ENCODE measurements around the gene SLC19A1.

SLC19A1 gene

GRCh38 chr21:45487891-45488600 is 54.2 kb downstream of the SLC19A1 start:
- peaks cover 3% of the 10 kb centered on the region for H3K4me1 Mint-ChIP-seq
- H3K27ac Mint-ChIP-seq: no peak overlapping the region
- DNase-seq (no peak), ATAC-seq (no peak)
- H3K27me3 Mint-ChIP-seq: no peaks in the 10 kb centered on the region
- no peaks in the 10 kb centered on the region for H3K36me3 Mint-ChIP-seq (ENCODE audit: low read depth)
- no peaks in the 10 kb centered on the region for H3K9me3 Mint-ChIP-seq
- no peak overlapping the region for H3K4me3 Mint-ChIP-seq

GRCh38 chr21:45487161-45487806 is 55.0 kb downstream of the SLC19A1 start:
- Mint-ChIP-seq H3K9me3 (no peaks in the 10 kb centered on the region), H3K36me3 (ENCODE audit: low read depth) (no peaks in the 10 kb centered on the region), H3K4me3 (no peak overlapping the region)

GRCh38 chr21:45486443-45487160 is 55.6 kb downstream of the SLC19A1 start:
- H3K27ac Mint-ChIP-seq: no peak overlapping the region
- H3K9me3 Mint-ChIP-seq: no peaks in the 10 kb centered on the region
- no peaks in the 10 kb centered on the region for H3K27me3 Mint-ChIP-seq
- H3K36me3 Mint-ChIP-seq (ENCODE audit: low read depth): no peaks in the 10 kb centered on the region
- DNase-seq (no peak), ATAC-seq (no peak)
- H3K4me1 Mint-ChIP-seq: peaks cover 12% of the 10 kb centered on the region
- H3K4me3 Mint-ChIP-seq: no peak overlapping the region

More at GRCh38 chr21:45487161-45487806, 55.0 kb downstream of the SLC19A1 start:
- no peak for ATAC-seq
- peaks cover 9% of the 10 kb centered on the region for H3K4me1 Mint-ChIP-seq
- H3K27me3 Mint-ChIP-seq: no peaks in the 10 kb centered on the region
- no peak overlapping the region for H3K27ac Mint-ChIP-seq
- no peak for DNase-seq

GRCh38 chr21:45485686-45486442 is 56.4 kb downstream of the SLC19A1 start:
- ATAC-seq (no peak), DNase-seq (no peak)
- Mint-ChIP-seq H3K27ac (no peak overlapping the region), H3K4me1 (peaks cover 12% of the 10 kb centered on the region), H3K9me3 (no peaks in the 10 kb centered on the region), H3K36me3 (ENCODE audit: low read depth) (no peaks in the 10 kb centered on the region), H3K4me3 (no peak overlapping the region), H3K27me3 (no peaks in the 10 kb centered on the region)

- no peaks in the 10 kb centered on the region for H3K27me3 Mint-ChIP-seq
- H3K4me1 Mint-ChIP-seq: peaks cover 18% of the 10 kb centered on the region
- peak overlapping the region; percentile 25 for H3K27ac Mint-ChIP-seq
- DNase-seq (no peak), ATAC-seq (no peak)
- H3K4me3 Mint-ChIP-seq: no peak overlapping the region
- no peaks in the 10 kb centered on the region for H3K36me3 Mint-ChIP-seq (ENCODE audit: low read depth)
- H3K9me3 Mint-ChIP-seq: no peaks in the 10 kb centered on the region
Measured at GRCh38 chr21:45484318-45484717, 57.9 kb downstream of the SLC19A1 start.

GRCh38 chr21:45482899-45483821 is 59.1 kb downstream of the SLC19A1 start:
- H3K27ac Mint-ChIP-seq: peak overlapping the region; percentile 60
- no peaks in the 10 kb centered on the region for H3K36me3 Mint-ChIP-seq (ENCODE audit: low read depth)
- peaks cover 30% of the 10 kb centered on the region for H3K4me1 Mint-ChIP-seq
- no peaks in the 10 kb centered on the region for H3K27me3 Mint-ChIP-seq
- H3K4me3 Mint-ChIP-seq: peak overlapping the region; percentile 50
- ATAC-seq (peak; percentile 54), DNase-seq (peak; percentile 57)
- H3K9me3 Mint-ChIP-seq: no peaks in the 10 kb centered on the region

- peak overlapping the region; percentile 60 for H3K27ac Mint-ChIP-seq
- no peaks in the 10 kb centered on the region for H3K9me3 Mint-ChIP-seq
- H3K36me3 Mint-ChIP-seq (ENCODE audit: low read depth): no peaks in the 10 kb centered on the region
- no peaks in the 10 kb centered on the region for H3K27me3 Mint-ChIP-seq
- ATAC-seq (no peak), DNase-seq (no peak)
- peaks cover 33% of the 10 kb centered on the region for H3K4me1 Mint-ChIP-seq
- H3K4me3 Mint-ChIP-seq: peak overlapping the region; percentile 50
Measured at GRCh38 chr21:45481977-45482898, 60.0 kb downstream of the SLC19A1 start.

- Mint-ChIP-seq H3K9me3 (no peaks in the 10 kb centered on the region), H3K4me1 (peaks cover 36% of the 10 kb centered on the region), H3K36me3 (ENCODE audit: low read depth) (no peaks in the 10 kb centered on the region), H3K4me3 (no peak overlapping the region), H3K27me3 (no peaks in the 10 kb centered on the region), H3K27ac (no peak overlapping the region)
- DNase-seq (no peak), ATAC-seq (no peak)
Measured at GRCh38 chr21:45481566-45481965, 60.7 kb downstream of the SLC19A1 start.

GRCh38 chr21:45480701-45481500 is 61.3 kb downstream of the SLC19A1 start:
- Mint-ChIP-seq H3K4me1 (peaks cover 38% of the 10 kb centered on the region), H3K9me3 (no peaks in the 10 kb centered on the region), H3K27me3 (no peaks in the 10 kb centered on the region), H3K27ac (no peak overlapping the region), H3K4me3 (no peak overlapping the region), H3K36me3 (ENCODE audit: low read depth) (no peaks in the 10 kb centered on the region)
- ATAC-seq (no peak), DNase-seq (no peak)

GRCh38 chr21:45479691-45480675 is 62.3 kb downstream of the SLC19A1 start:
- Mint-ChIP-seq H3K4me3 (peak overlapping the region; percentile 66), H3K9me3 (no peaks in the 10 kb centered on the region), H3K36me3 (ENCODE audit: low read depth) (no peaks in the 10 kb centered on the region), H3K4me1 (peaks cover 38% of the 10 kb centered on the region), H3K27ac (peak overlapping the region; percentile 72), H3K27me3 (no peaks in the 10 kb centered on the region)
- peak; percentile 30 for ATAC-seq
- DNase-seq: peak; percentile 28

GRCh38 chr21:45478816-45479669 is 63.2 kb downstream of the SLC19A1 start:
- Mint-ChIP-seq H3K4me1 (peaks cover 38% of the 10 kb centered on the region), H3K9me3 (no peaks in the 10 kb centered on the region), H3K4me3 (peak overlapping the region; percentile 73), H3K27me3 (no peaks in the 10 kb centered on the region), H3K27ac (peak overlapping the region; percentile 87), H3K36me3 (ENCODE audit: low read depth) (no peaks in the 10 kb centered on the region)
- no peak for ATAC-seq
- DNase-seq: no peak

All from activated naive CD8-positive, alpha-beta T cell treated with anti-CD3 and anti-CD28 coated beads, Interleukin-2, amount 50 U/mL, for 24 hours (primary cell).